H1 (cell line): ENCODE results near the gene SLC39A11. TPM values are rescaled to one million over a fixed set of nuclear protein-coding genes. Genes with fewer than 3 reads are reported as not detected.
"Not testable (repeated sequence)": the region's sequence is repeated elsewhere in the genome, so short reads cannot be mapped to it uniquely, and the experiment has no call there.

Experiments used
- CTCF ChIA-PET: fragments of 300-600 bp; sonication (Branson Sonifier 250); formaldehyde crosslinking; loops from one replicate; lab custom pipeline; 2021; ENCODE audit not compliant: partially characterized antibody; lab: Charles Lee
- POLR2A ChIA-PET: fragments of 300-600 bp; sonication (Branson Sonifier 250); formaldehyde crosslinking; loops from one replicate; lab custom pipeline; 2021; ENCODE audit warnings: inconsistent platforms; ENCODE audit not compliant: partially characterized antibody; lab: Charles Lee
- DNase-seq, 2 experiments: peaks; one replicate each; pipeline versions ENCODE4 v3.0.0 to v3.0.0-alpha.2; 2010 to 2022; ENCODE audit warnings: low spot score in 2 of 2, low read depth in 1 of 2, mixed read lengths in 1 of 2
- FAIRE-seq: peaks from 2 replicates; lab custom pipeline; 2011; peaks lifted over from hg19 to GRCh38; lab: Jason Lieb, UNC
- H2AFZ ChIP-seq: 2 replicates; pipeline ENCODE4 v1.8.1; 2012; ENCODE audit warnings: low read length, inconsistent platforms
- H2AK5ac ChIP-seq: 2 replicates; pipeline ENCODE4 v1.6.1; 2013; ENCODE audit warnings: low read depth, low read length
- H2BK120ac ChIP-seq: replicated peaks from 2 replicates; pipeline ENCODE3; 2013; ENCODE audit warnings: low read depth, low read length, inconsistent platforms
- H2BK12ac ChIP-seq: 2 replicates; pipeline ENCODE4 v1.6.1; 2013; ENCODE audit warnings: low read depth, low read length
- H2BK15ac ChIP-seq: 2 replicates; pipeline ENCODE4 v1.6.1; 2013; ENCODE audit warnings: low read length
- H2BK20ac ChIP-seq: 2 replicates; pipeline ENCODE4 v1.6.1; 2013; ENCODE audit warnings: low read length
- H2BK5ac ChIP-seq: 2 replicates; pipeline ENCODE4 v1.6.1; 2013; ENCODE audit warnings: low read depth, low read length
- H3K14ac ChIP-seq: 2 replicates; pipeline ENCODE4 v1.6.1; 2013; ENCODE audit warnings: inconsistent platforms; ENCODE audit not compliant: insufficient read length
- H3K18ac ChIP-seq: 2 replicates; pipeline ENCODE4 v1.6.1; 2013; ENCODE audit warnings: low read length; ENCODE audit errors: extremely low read depth
- H3K23ac ChIP-seq: 2 replicates; pipeline ENCODE4 v1.6.1; 2013; ENCODE audit warnings: inconsistent platforms; ENCODE audit not compliant: insufficient read length
- H3K23me2 ChIP-seq: 2 replicates; pipeline ENCODE4 v1.6.1; 2013; ENCODE audit warnings: low read depth, low read length
- H3K27ac ChIP-seq: 2 replicates; pipeline ENCODE4 v1.6.1; 2011; ENCODE audit warnings: low read depth, low read length, inconsistent platforms
- H3K27me3 ChIP-seq, 4 experiments: replicated peaks in 1 of 4; 1 replicate in 1 of 4; 2 replicates in 3 of 4; pipeline versions ENCODE4 v1.6.1 to v1.8.1; 2011 to 2013; ENCODE audit warnings: low read length in 3 of 4, mild to moderate bottlenecking in 3 of 4, inconsistent platforms in 2 of 4, mixed read lengths in 2 of 4, moderate library complexity in 1 of 4; ENCODE audit not compliant: control insufficient read depth in 3 of 4, insufficient read depth in 3 of 4; ENCODE audit errors: extremely low read depth in 1 of 4
- H3K36me3 ChIP-seq, 4 experiments: 2 replicates each; pipeline versions ENCODE4 v1.6.1 to v1.8.1; 2011 to 2013; ENCODE audit warnings: mild to moderate bottlenecking in 4 of 4, low read length in 3 of 4, moderate library complexity in 2 of 4, control low read depth in 1 of 4, inconsistent platforms in 1 of 4; ENCODE audit not compliant: insufficient read depth in 4 of 4, control insufficient read depth in 2 of 4
- H3K4ac ChIP-seq: replicated peaks from 2 replicates; pipeline ENCODE3; 2013; ENCODE audit warnings: low read length, low read depth, mixed read lengths, inconsistent platforms; ENCODE audit not compliant: insufficient read length
- H3K4me1 ChIP-seq, 4 experiments: replicated peaks in 1 of 4; 1 replicate in 1 of 4; 2 replicates in 3 of 4; pipeline versions ENCODE4 v1.6.1 to v1.8.1; 2011 to 2013; ENCODE audit warnings: low read length in 3 of 4, inconsistent platforms in 2 of 4, mixed read lengths in 1 of 4; ENCODE audit not compliant: insufficient read depth in 4 of 4, control insufficient read depth in 3 of 4
- H3K4me2 ChIP-seq, 2 experiments: 2 replicates each; pipeline versions ENCODE4 v1.6.1 to v1.8.1; 2011 to 2013; ENCODE audit warnings: low read depth in 2 of 2, low read length in 2 of 2, control low read depth in 1 of 2, inconsistent platforms in 1 of 2, mild to moderate bottlenecking in 1 of 2; ENCODE audit not compliant: insufficient read depth in 1 of 2
- H3K4me3 ChIP-seq, 4 experiments: fragments of 200-600, 300-600 bp in 1 of 4; sonication (generic), shearing (Covaris generic), sonication (Bioruptor Twin) in 1 of 4; 2 replicates each; pipeline versions ENCODE4 v1.5.1 to v1.8.1; 2011 to 2016; ENCODE audit warnings: low read length in 4 of 4, low read depth in 3 of 4, control low read depth in 2 of 4, inconsistent platforms in 2 of 4, mild to moderate bottlenecking in 2 of 4, mixed read lengths in 1 of 4, moderate library complexity in 1 of 4; ENCODE audit not compliant: insufficient read depth in 2 of 4; ENCODE audit errors: extremely low read depth in 1 of 4
- H3K56ac ChIP-seq: replicated peaks from 2 replicates; pipeline ENCODE3; 2013; ENCODE audit warnings: low read depth, mild to moderate bottlenecking, mixed read lengths, low read length, inconsistent platforms; ENCODE audit not compliant: insufficient read length
- H3K79me1 ChIP-seq: 2 replicates; pipeline ENCODE4 v1.6.1; 2013; ENCODE audit warnings: low read depth, low read length, control low read depth
- H3K79me2 ChIP-seq, 2 experiments: 2 replicates each; pipeline versions ENCODE4 v1.6.1 to v1.8.1; 2012 to 2013; ENCODE audit warnings: low read length in 2 of 2, mild to moderate bottlenecking in 2 of 2, inconsistent platforms in 1 of 2; ENCODE audit not compliant: insufficient read depth in 2 of 2, control insufficient read depth in 1 of 2
- H3K9ac ChIP-seq, 4 experiments: replicated peaks in 1 of 4; 1 replicate in 1 of 4; 2 replicates in 3 of 4; pipeline versions ENCODE4 v1.6.1 to v1.8.1; 2011 to 2013; ENCODE audit warnings: low read depth in 3 of 4, low read length in 3 of 4, control low read depth in 2 of 4, mild to moderate bottlenecking in 2 of 4, moderate library complexity in 2 of 4, inconsistent platforms in 1 of 4; ENCODE audit errors: extremely low read depth in 1 of 4
- H3K9me3 ChIP-seq, 2 experiments: 2 replicates each; pipeline versions ENCODE4 v1.6.1 to v1.8.1; 2012 to 2013; ENCODE audit warnings: mild to moderate bottlenecking in 2 of 2, moderate library complexity in 2 of 2, control low read depth in 1 of 2, inconsistent platforms in 1 of 2, low read depth in 1 of 2, low read length in 1 of 2, mixed read lengths in 1 of 2; ENCODE audit not compliant: insufficient read depth in 2 of 2
- H4K20me1 ChIP-seq, 2 experiments: replicated peaks in 1 of 2; 2 replicates each; pipeline versions ENCODE3 to v1.8.1; 2011 to 2013; ENCODE audit warnings: inconsistent platforms in 2 of 2, low read length in 2 of 2, mild to moderate bottlenecking in 1 of 2; ENCODE audit not compliant: insufficient read depth in 2 of 2, control insufficient read depth in 1 of 2
- H4K5ac ChIP-seq: 2 replicates; pipeline ENCODE4 v1.6.1; 2013; ENCODE audit warnings: low read length, low read depth, mixed read lengths, inconsistent platforms; ENCODE audit not compliant: insufficient read length
- H4K8ac ChIP-seq: 2 replicates; pipeline ENCODE4 v1.8.0; 2013; ENCODE audit warnings: mild to moderate bottlenecking, moderate library complexity, low read length, inconsistent platforms; ENCODE audit not compliant: insufficient read depth; ENCODE audit errors: extremely low read depth
- H4K91ac ChIP-seq: replicated peaks from 2 replicates; pipeline ENCODE3; 2013; ENCODE audit warnings: low read length, mixed read lengths, inconsistent platforms; ENCODE audit not compliant: insufficient read length
- WGBS, 2 experiments: shearing (Covaris generic) in 1 of 2; methylation state at CpG; one replicate each; pipeline versions ENCODE4 v1.1.6 to v1.1.7; 2013 to 2015; ENCODE audit warnings: low lambda C conversion rate in 2 of 2, mixed read lengths in 2 of 2, inconsistent platforms in 1 of 2, low coverage in 1 of 2, missing lambda C conversion rate in 1 of 2; ENCODE audit not compliant: insufficient replicate concordance in 2 of 2, insufficient coverage in 1 of 2, insufficient read length in 1 of 2; ENCODE audit errors: extremely low coverage in 1 of 2, missing lambda C conversion rate in 1 of 2; 5-methylcytosine and 5-hydroxymethylcytosine counted together
- polyA plus RNA-seq, 7 experiments: library from polyadenylated mRNA; depleted of rRNA in 3 of 7; stranded (reverse) in 5 of 7; unstranded in 2 of 7; fragments of >200 nt in 5 of 7; fragments of 200-250 nt in 2 of 7; gene quantifications; 1 replicate in 5 of 7; 2 replicates in 1 of 7; 4 replicates in 1 of 7; pipeline versions ENCODE4 v1.2.1 to v1.2.3, GENCODE V29; 2011 to 2013; ENCODE audit warnings: missing spikeins in 2 of 7, mixed read lengths in 2 of 7
- total RNA-seq: library from RNA; stranded (reverse); fragmentation: NEBNext Ultra II Directional; extraction: Animal tissue kit (Norgen Biotek cat#: 25700); gene quantifications from 2 replicates; pipeline ENCODE4 v1.2.1, GENCODE V29; 2021

The SLC39A11 gene
- total and polyA plus RNA-seq, 2 of the 8 experiments (the other 6 are each of a cell fraction or from before 2014, with no cell fraction given) = 12.2 to 19.6 TPM

- H3K56ac ChIP-seq, H2AFZ ChIP-seq, H3K4ac ChIP-seq, H2AK5ac ChIP-seq, H2BK12ac ChIP-seq, CTCF ChIA-PET, H3K4me2 ChIP-seq, FAIRE-seq, H3K18ac ChIP-seq, POLR2A ChIA-PET, DNase-seq, H3K23me2 ChIP-seq, H4K8ac ChIP-seq, H3K27me3 ChIP-seq, H3K9me3 ChIP-seq, H3K4me3 ChIP-seq, H3K79me2 ChIP-seq, H3K27ac ChIP-seq, H3K14ac ChIP-seq, H3K36me3 ChIP-seq, H2BK20ac ChIP-seq, H4K5ac ChIP-seq, H3K79me1 ChIP-seq, H4K20me1 ChIP-seq, H3K4me1 ChIP-seq, H2BK5ac ChIP-seq, H3K9ac ChIP-seq, H3K23ac ChIP-seq, H2BK120ac ChIP-seq, H4K91ac ChIP-seq, H2BK15ac ChIP-seq: not testable (repeated sequence)
- WGBS, 2 experiments = 98% methylated on average over 2 of the region's 2 CpGs; no CpG with 5 or more reads in 1 of the 2 experiments
These were observed 24.8 kb downstream of the SLC39A11 start for GRCh38 chr17:73067699-73068098.
